OCI-LY7 (cell line): ENCODE measurements around the gene GAREM1. TPM values are rescaled to one million over a fixed set of nuclear protein-coding genes. Genes with fewer than 3 reads are reported as not detected.

Experiments used
- BruUV-seq: library from RNA; stranded (reverse); fragments of 400-500 nt; replicated peaks from 2 replicates; lab custom pipeline; 2021; lab: Mats Ljungman, UMichigan
- CTCF ChIA-PET: fragments of 300-600 bp; sonication (Branson Sonifier 250); formaldehyde crosslinking; loops from one replicate; lab custom pipeline; 2022; ENCODE audit warnings: antibody characterized with exemption; ENCODE audit not compliant: unreplicated experiment; lab: Charles Lee
- POLR2A ChIA-PET: fragments of 300-600 bp; sonication (Branson Sonifier 250); formaldehyde crosslinking; loops from one replicate; lab custom pipeline; 2022; ENCODE audit warnings: antibody characterized with exemption; lab: Charles Lee
- DNase-seq: peaks from one replicate; pipeline ENCODE4 v3.0.0-alpha.2; 2015; ENCODE audit warnings: low spot score
- H2AFZ ChIP-seq: fragments of 200-600 bp; sonication (generic), shearing (Covaris generic); 2 replicates; pipeline ENCODE4 v1.6.1; 2014; ENCODE audit warnings: mild to moderate bottlenecking, antibody characterized with exemption, low read length, moderate library complexity
- H3K27ac ChIP-seq: fragments of 200-600 bp; sonication (generic); 2 replicates; pipeline ENCODE4 v1.5.1; 2014; ENCODE audit warnings: mixed run types, low read depth, mild to moderate bottlenecking, moderate library complexity, low read length, inconsistent platforms; ENCODE audit not compliant: poor library complexity, severe bottlenecking
- H3K36me3 ChIP-seq: fragments of 200-600 bp; sonication (generic); 2 replicates; pipeline ENCODE4 v1.6.1; 2014; ENCODE audit warnings: mild to moderate bottlenecking, antibody characterized with exemption, low read length, moderate library complexity, mixed read lengths; ENCODE audit not compliant: insufficient read depth
- H3K4me1 ChIP-seq: fragments of 200-600 bp; sonication (generic); 2 replicates; pipeline ENCODE4 v1.5.1; 2014; ENCODE audit warnings: mild to moderate bottlenecking, low read length; ENCODE audit not compliant: insufficient read depth, poor library complexity, severe bottlenecking
- H3K4me2 ChIP-seq: fragments of 200-600 bp; sonication (generic); 2 replicates; pipeline ENCODE4 v1.6.1; 2014; ENCODE audit warnings: mild to moderate bottlenecking, low read length
- H3K4me3 ChIP-seq: fragments of 200-600 bp; sonication (generic); 2 replicates; pipeline ENCODE4 v1.5.1; 2014; ENCODE audit warnings: mild to moderate bottlenecking, low read depth, low read length; ENCODE audit not compliant: poor library complexity, severe bottlenecking
- H3K79me2 ChIP-seq: fragments of 200-600 bp; sonication (generic); 2 replicates; pipeline ENCODE4 v1.6.1; 2016; ENCODE audit warnings: low read depth, mild to moderate bottlenecking, low read length, moderate library complexity, mixed read lengths; ENCODE audit not compliant: insufficient read depth
- H3K9me2 ChIP-seq: fragments of 200-600 bp; sonication (generic); 2 replicates; pipeline ENCODE4 v1.6.1; 2016; ENCODE audit warnings: mild to moderate bottlenecking, low read length, mixed read lengths; ENCODE audit not compliant: insufficient read depth
- H3K9me3 ChIP-seq: fragments of 200-600 bp; sonication (generic); 2 replicates; pipeline ENCODE4 v1.6.1; 2014; ENCODE audit warnings: mild to moderate bottlenecking, mixed run types, low read length, mixed read lengths
- H4K20me1 ChIP-seq: fragments of 200-600 bp; sonication (generic); 2 replicates; pipeline ENCODE4 v1.6.1; 2014; ENCODE audit warnings: mild to moderate bottlenecking, antibody characterized with exemption, low read length, moderate library complexity, mixed read lengths; ENCODE audit not compliant: insufficient read depth
- CTCF ChIP-seq: fragments of 200-600 bp; sonication (generic); conservative IDR thresholded peaks from 2 replicates; pipeline ENCODE4 v1.5.1; 2014; ENCODE audit warnings: mild to moderate bottlenecking, antibody characterized with exemption, low read length, moderate library complexity, mixed read lengths
- EZH2phosphoT487 ChIP-seq: fragments of 200-600 bp; sonication (generic); IDR thresholded peaks from 2 replicates; pipeline ENCODE4 v1.6.1; 2018; ENCODE audit warnings: low read depth, borderline replicate concordance, mild to moderate bottlenecking, mixed run types, antibody characterized with exemption, low read length, moderate library complexity, mixed read lengths
- intact Hi-C: fragments of 100-400 bp; cut with micrococcal nuclease; formaldehyde crosslinking; loops from one replicate; pipeline ENCODE4 v1.10.0; 2022; ENCODE audit not compliant: unreplicated experiment
- total RNA-seq, 2 experiments: library from RNA; depleted of rRNA in 1 of 2; stranded (reverse); fragments of >200 nt in 1 of 2; shearing (Covaris generic) in 1 of 2; gene quantifications; 2 replicates each; pipeline ENCODE4 v1.2.3, GENCODE V29; 2014 to 2022

Gene GAREM1
- total RNA-seq, 2 experiments from 2014 or later: 1.0 to 2.7 TPM

- TF ChIP-seq CTCF: no peak
- TF ChIP-seq EZH2phosphoT487: no peak
- Histone ChIP-seq H3K9me2 (no peaks in the 10 kb centered on the region), H3K36me3 (no peaks in the 10 kb centered on the region), H3K4me2 (no peak overlapping the region), H3K79me2 (no peaks in the 10 kb centered on the region), H3K27ac (no peak overlapping the region), H3K4me1 (no peaks in the 10 kb centered on the region), H3K9me3 (no peaks in the 10 kb centered on the region), H3K4me3 (no peak overlapping the region), H4K20me1 (no peaks in the 10 kb centered on the region), H2AFZ (no peak overlapping the region)
- intact Hi-C loops: no loop called here
- DNase-seq: no peak
- POLR2A ChIA-PET: interaction anchor here (0.5 to 0.6 kb wide), 2 partner anchors 22 to 1080 kb away, joined by 4 read pairs; no protein-coding TSS in a partner anchor
- no TSS peak for BruUV-seq
- CTCF ChIA-PET: no interaction called here
Measured at GRCh38 chr18:32219431-32220018, 251.2 kb downstream of the GAREM1 start.

GRCh38 chr18:32216390-32216789, 254.3 kb downstream of the GAREM1 start:
- intact Hi-C loops: no loop called here
- no peak overlapping the region for H2AFZ ChIP-seq
- no peaks in the 10 kb centered on the region for H3K4me1 ChIP-seq
- no peak overlapping the region for H3K4me3 ChIP-seq
- ChIA-PET CTCF (no interaction called here), POLR2A (no interaction called here)
- H3K9me3 ChIP-seq: no peaks in the 10 kb centered on the region
- H3K36me3 ChIP-seq: no peaks in the 10 kb centered on the region
- no peaks in the 10 kb centered on the region for H3K79me2 ChIP-seq
- BruUV-seq: no TSS peak
- H3K9me2 ChIP-seq: no peaks in the 10 kb centered on the region
- no peak for DNase-seq
- no peak overlapping the region for H3K27ac ChIP-seq
- TF ChIP-seq CTCF (no peak), EZH2phosphoT487 (no peak)
- no peak overlapping the region for H3K4me2 ChIP-seq
- H4K20me1 ChIP-seq: no peaks in the 10 kb centered on the region

- intact Hi-C loops: no loop called here
- Histone ChIP-seq H4K20me1 (no peaks in the 10 kb centered on the region), H3K4me3 (no peak overlapping the region), H3K4me2 (no peak overlapping the region), H3K36me3 (no peaks in the 10 kb centered on the region), H3K79me2 (no peaks in the 10 kb centered on the region), H3K4me1 (no peaks in the 10 kb centered on the region), H3K9me3 (no peaks in the 10 kb centered on the region), H3K27ac (no peak overlapping the region), H2AFZ (no peak overlapping the region), H3K9me2 (no peaks in the 10 kb centered on the region)
- CTCF ChIA-PET: no interaction called here
- BruUV-seq: no TSS peak
- no peak for TF ChIP-seq CTCF
- no peak for TF ChIP-seq EZH2phosphoT487
- POLR2A ChIA-PET: no interaction called here
- no peak for DNase-seq
Measured at GRCh38 chr18:32213693-32214092, 257.0 kb downstream of the GAREM1 start.
